A549 (cell line): Measurements from ENCODE around the gene NRXN3.

Experiments
- CBX2 ChIP-seq: fragments of 200-600 bp; sonication (generic); IDR thresholded peaks from 2 replicates; pipeline ENCODE4 v1.6.1; 2016; ENCODE audit warnings: low read depth, mild to moderate bottlenecking, borderline replicate concordance
- EHMT2 ChIP-seq: fragments of 200-600 bp; sonication (generic); IDR thresholded peaks from 2 replicates; pipeline ENCODE4 v1.6.1; 2016; ENCODE audit warnings: antibody characterized with exemption, low read depth, mild to moderate bottlenecking, moderate library complexity
- GATA3 ChIP-seq: IDR thresholded peaks from 2 replicates; pipeline ENCODE4 v1.6.1; 2012; ENCODE audit warnings: borderline replicate concordance
- JUN ChIP-seq, 2 experiments: fragments of >200 bp; sonication (Bioruptor Twin); formaldehyde crosslinking; IDR thresholded peaks; 2 replicates in 1 of 2; 3 replicates in 1 of 2; pipeline ENCODE4 v1.6.1; 2016 to 2017
- MAFK ChIP-seq: fragments of 450-650 bp; IDR thresholded peaks from 2 replicates; pipeline ENCODE4 v1.6.1; 2014; ENCODE audit not compliant: partially characterized antibody
- POLR2A ChIP-seq: IDR thresholded peaks from 2 replicates; pipeline ENCODE4 v1.6.1; 2012; ENCODE audit warnings: mild to moderate bottlenecking, low read length
- RCOR1 ChIP-seq: fragments of 150-350 bp; IDR thresholded peaks from 2 replicates; pipeline ENCODE4 v1.6.1; 2014; ENCODE audit warnings: antibody characterized with exemption, low read length, low read depth
- RFX5 ChIP-seq: fragments of 450-650 bp; IDR thresholded peaks from 2 replicates; pipeline ENCODE4 v1.7.1; 2014; ENCODE audit warnings: antibody characterized with exemption, mild to moderate bottlenecking, moderate library complexity
- RNF2 ChIP-seq: fragments of 200-600 bp; sonication (generic); IDR thresholded peaks from 2 replicates; pipeline ENCODE4 v1.6.1; 2016; ENCODE audit warnings: low read depth, mild to moderate bottlenecking, antibody characterized with exemption, moderate library complexity, borderline replicate concordance
- TF ChIP-seq, protein P1 (sequence below): fragments of >200 bp; sonication (Bioruptor Twin); formaldehyde crosslinking; IDR thresholded peaks from 3 replicates; pipeline ENCODE4 v1.6.1; 2016
- TF ChIP-seq, protein P2 (sequence below): fragments of 200-600 bp; sonication (generic); IDR thresholded peaks from 2 replicates; pipeline ENCODE4 v1.6.1; 2016; ENCODE audit warnings: antibody characterized with exemption, mild to moderate bottlenecking, moderate library complexity
- TF ChIP-seq, protein P3 (sequence below): fragments of >200 bp; sonication (Bioruptor Twin); formaldehyde crosslinking; IDR thresholded peaks from 3 replicates; pipeline ENCODE4 v1.5.1; 2016
- TF ChIP-seq, protein P4 (sequence below): fragments of 450-650 bp; IDR thresholded peaks from 2 replicates; pipeline ENCODE4 v1.6.1; 2014; ENCODE audit warnings: antibody characterized with exemption

DNA sequence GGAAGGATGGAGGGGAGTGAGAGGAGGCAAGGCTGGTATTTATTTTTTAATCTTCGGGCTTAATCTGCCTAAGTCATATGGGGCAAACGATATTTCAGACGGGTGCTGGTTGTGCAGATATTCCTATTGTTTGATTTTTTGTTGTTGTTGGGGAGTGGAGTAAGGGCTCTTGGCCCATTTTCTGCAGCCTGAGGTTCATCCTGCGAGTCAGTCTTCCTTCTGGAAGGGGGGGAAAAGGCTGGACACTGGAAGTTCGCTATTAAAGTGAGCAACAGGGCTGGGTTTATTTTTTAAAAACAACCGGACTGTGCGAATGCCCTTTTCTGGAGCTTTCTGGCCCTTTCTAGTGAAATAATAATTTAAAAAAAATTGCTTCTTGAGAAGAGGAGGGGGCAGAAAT lies 2.3 kb downstream of the NRXN3 start:
- TF ChIP-seq, protein P1, sequence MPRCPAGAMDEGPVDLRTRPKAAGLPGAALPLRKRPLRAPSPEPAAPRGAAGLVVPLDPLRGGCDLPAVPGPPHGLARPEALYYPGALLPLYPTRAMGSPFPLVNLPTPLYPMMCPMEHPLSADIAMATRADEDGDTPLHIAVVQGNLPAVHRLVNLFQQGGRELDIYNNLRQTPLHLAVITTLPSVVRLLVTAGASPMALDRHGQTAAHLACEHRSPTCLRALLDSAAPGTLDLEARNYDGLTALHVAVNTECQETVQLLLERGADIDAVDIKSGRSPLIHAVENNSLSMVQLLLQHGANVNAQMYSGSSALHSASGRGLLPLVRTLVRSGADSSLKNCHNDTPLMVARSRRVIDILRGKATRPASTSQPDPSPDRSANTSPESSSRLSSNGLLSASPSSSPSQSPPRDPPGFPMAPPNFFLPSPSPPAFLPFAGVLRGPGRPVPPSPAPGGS = no peak
- TF ChIP-seq, protein P2, sequence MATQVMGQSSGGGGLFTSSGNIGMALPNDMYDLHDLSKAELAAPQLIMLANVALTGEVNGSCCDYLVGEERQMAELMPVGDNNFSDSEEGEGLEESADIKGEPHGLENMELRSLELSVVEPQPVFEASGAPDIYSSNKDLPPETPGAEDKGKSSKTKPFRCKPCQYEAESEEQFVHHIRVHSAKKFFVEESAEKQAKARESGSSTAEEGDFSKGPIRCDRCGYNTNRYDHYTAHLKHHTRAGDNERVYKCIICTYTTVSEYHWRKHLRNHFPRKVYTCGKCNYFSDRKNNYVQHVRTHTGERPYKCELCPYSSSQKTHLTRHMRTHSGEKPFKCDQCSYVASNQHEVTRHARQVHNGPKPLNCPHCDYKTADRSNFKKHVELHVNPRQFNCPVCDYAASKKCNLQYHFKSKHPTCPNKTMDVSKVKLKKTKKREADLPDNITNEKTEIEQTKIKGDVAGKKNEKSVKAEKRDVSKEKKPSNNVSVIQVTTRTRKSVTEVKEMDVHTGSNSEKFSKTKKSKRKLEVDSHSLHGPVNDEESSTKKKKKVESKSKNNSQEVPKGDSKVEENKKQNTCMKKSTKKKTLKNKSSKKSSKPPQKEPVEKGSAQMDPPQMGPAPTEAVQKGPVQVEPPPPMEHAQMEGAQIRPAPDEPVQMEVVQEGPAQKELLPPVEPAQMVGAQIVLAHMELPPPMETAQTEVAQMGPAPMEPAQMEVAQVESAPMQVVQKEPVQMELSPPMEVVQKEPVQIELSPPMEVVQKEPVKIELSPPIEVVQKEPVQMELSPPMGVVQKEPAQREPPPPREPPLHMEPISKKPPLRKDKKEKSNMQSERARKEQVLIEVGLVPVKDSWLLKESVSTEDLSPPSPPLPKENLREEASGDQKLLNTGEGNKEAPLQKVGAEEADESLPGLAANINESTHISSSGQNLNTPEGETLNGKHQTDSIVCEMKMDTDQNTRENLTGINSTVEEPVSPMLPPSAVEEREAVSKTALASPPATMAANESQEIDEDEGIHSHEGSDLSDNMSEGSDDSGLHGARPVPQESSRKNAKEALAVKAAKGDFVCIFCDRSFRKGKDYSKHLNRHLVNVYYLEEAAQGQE = no peak
- TF ChIP-seq POLR2A (no peak), MAFK (no peak), RNF2 (no peak), RFX5 (no peak), GATA3 (no peak), CBX2 (no peak), EHMT2 (no peak), JUN (IDR thresholded peaks at IDR 0.05) (no peak), RCOR1 (no peak)
- TF ChIP-seq, protein P3, sequence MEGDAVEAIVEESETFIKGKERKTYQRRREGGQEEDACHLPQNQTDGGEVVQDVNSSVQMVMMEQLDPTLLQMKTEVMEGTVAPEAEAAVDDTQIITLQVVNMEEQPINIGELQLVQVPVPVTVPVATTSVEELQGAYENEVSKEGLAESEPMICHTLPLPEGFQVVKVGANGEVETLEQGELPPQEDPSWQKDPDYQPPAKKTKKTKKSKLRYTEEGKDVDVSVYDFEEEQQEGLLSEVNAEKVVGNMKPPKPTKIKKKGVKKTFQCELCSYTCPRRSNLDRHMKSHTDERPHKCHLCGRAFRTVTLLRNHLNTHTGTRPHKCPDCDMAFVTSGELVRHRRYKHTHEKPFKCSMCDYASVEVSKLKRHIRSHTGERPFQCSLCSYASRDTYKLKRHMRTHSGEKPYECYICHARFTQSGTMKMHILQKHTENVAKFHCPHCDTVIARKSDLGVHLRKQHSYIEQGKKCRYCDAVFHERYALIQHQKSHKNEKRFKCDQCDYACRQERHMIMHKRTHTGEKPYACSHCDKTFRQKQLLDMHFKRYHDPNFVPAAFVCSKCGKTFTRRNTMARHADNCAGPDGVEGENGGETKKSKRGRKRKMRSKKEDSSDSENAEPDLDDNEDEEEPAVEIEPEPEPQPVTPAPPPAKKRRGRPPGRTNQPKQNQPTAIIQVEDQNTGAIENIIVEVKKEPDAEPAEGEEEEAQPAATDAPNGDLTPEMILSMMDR = no peak
- TF ChIP-seq, protein P4, sequence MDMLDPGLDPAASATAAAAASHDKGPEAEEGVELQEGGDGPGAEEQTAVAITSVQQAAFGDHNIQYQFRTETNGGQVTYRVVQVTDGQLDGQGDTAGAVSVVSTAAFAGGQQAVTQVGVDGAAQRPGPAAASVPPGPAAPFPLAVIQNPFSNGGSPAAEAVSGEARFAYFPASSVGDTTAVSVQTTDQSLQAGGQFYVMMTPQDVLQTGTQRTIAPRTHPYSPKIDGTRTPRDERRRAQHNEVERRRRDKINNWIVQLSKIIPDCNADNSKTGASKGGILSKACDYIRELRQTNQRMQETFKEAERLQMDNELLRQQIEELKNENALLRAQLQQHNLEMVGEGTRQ = no peak
